ENCODE data around the gene ADAM11.

GRCh38 chr17:44788139-44788538 is 29.4 kb downstream of the ADAM11 start:
- TF ChIP-seq CTCF (IDR thresholded peaks at IDR 0.05) (no peak), POLR2A (IDR thresholded peaks at IDR 0.05) (no peak)

Data from heart left ventricle (tissue), 13 donors.